HG03460 (cell line): Measurements from ENCODE around the gene SLAMF9.

Source experiments
- ATAC-seq: cut with Tn5 transposase; IDR thresholded peaks from one replicate; pipeline ENCODE4 v1.9.1; 2021; ENCODE audit not compliant: unreplicated experiment

The SLAMF9 gene

GRCh38 chr1:159902541-159902940, 51.5 kb downstream of the SLAMF9 start:
- ATAC-seq: no peak
